Mesothelial cell of epicardium (in vitro differentiated cells): ENCODE measurements around the gene SLC38A2. TPM values are rescaled to one million over a fixed set of nuclear protein-coding genes. Genes with fewer than 3 reads are reported as not detected.
A peak's percentile ranks its signal among the peaks of the same experiment; 100 is the strongest.

Source experiments
- DNase-seq, 2 experiments: peaks; one replicate each; pipeline ENCODE4 v3.0.0; 2021; ENCODE audit warnings: low spot score in 2 of 2; ENCODE audit not compliant: unreplicated experiment in 2 of 2
- H3K27ac Mint-ChIP-seq: 2 replicates; pipeline ENCODE4 v1.8.0; 2021; ENCODE audit warnings: mixed read lengths
- H3K27me3 Mint-ChIP-seq: 2 replicates; pipeline ENCODE4 v1.8.0; 2021; ENCODE audit warnings: low read depth, mixed read lengths
- H3K36me3 Mint-ChIP-seq: 2 replicates; pipeline ENCODE4 v1.8.0; 2021; ENCODE audit warnings: mixed read lengths
- H3K4me1 Mint-ChIP-seq: 2 replicates; pipeline ENCODE4 v1.8.0; 2021; ENCODE audit warnings: mixed read lengths
- H3K4me3 Mint-ChIP-seq: 2 replicates; pipeline ENCODE4 v1.8.0; 2021; ENCODE audit warnings: mild to moderate bottlenecking, moderate library complexity, mixed read lengths
- H3K9me3 Mint-ChIP-seq: 2 replicates; pipeline ENCODE4 v1.8.0; 2021; ENCODE audit warnings: mixed read lengths
- CTCF ChIP-seq: fragments of 200-600 bp; sonication (generic); IDR thresholded peaks from one replicate; pipeline ENCODE4 v1.5.0; 2021; ENCODE audit warnings: antibody characterized with exemption; ENCODE audit not compliant: unreplicated experiment
- total RNA-seq: library from RNA; stranded (reverse); gene quantifications from 3 replicates; pipeline ENCODE4 v1.2.1, GENCODE V29; 2021

The SLC38A2 gene
- total RNA-seq, 1 donor from 2014 or later: 256 TPM

DNA sequence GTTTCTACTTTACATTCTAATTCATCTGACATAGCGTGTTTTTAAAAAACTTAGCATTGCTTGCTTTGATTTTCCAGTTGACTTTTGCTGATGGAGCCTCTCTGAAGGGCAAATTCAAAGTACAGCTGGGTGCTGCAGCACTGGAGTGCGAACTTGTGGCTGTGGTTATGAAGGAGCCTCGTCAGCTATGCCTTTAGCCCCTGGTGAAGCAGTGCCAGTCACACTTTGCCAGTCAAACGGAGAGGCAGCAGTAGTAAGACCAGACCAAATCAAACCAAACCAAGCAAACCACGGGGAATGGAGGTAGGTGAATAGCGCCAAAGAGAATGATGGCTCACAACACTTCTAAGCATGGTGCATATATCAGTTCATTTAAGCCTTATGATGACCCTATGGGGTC, 15.1 kb upstream of the SLC38A2 start:
- peaks cover 58% of the 10 kb centered on the region for H3K4me1 Mint-ChIP-seq
- no peaks in the 10 kb centered on the region for H3K27me3 Mint-ChIP-seq
- H3K27ac Mint-ChIP-seq: peak overlapping the region; percentile 80
- TF ChIP-seq CTCF: no peak
- H3K4me3 Mint-ChIP-seq: no peak overlapping the region
- H3K9me3 Mint-ChIP-seq: no peaks in the 10 kb centered on the region
- DNase-seq: no peak
- peaks cover 3% of the 10 kb centered on the region for H3K36me3 Mint-ChIP-seq

- H3K36me3 Mint-ChIP-seq: peaks cover 3% of the 10 kb centered on the region
- peak overlapping the region; percentile 80 for H3K27ac Mint-ChIP-seq
- no peaks in the 10 kb centered on the region for H3K9me3 Mint-ChIP-seq
- H3K4me3 Mint-ChIP-seq: peak overlapping the region; percentile 30
- TF ChIP-seq CTCF: no peak
- peaks cover 59% of the 10 kb centered on the region for H3K4me1 Mint-ChIP-seq
- H3K27me3 Mint-ChIP-seq: no peaks in the 10 kb centered on the region
- DNase-seq: no peak
Measured at GRCh38 chr12:46386877-46387629, 14.5 kb upstream of the SLC38A2 start.

- Mint-ChIP-seq H3K4me3 (no peak overlapping the region), H3K9me3 (no peaks in the 10 kb centered on the region), H3K36me3 (peaks cover 3% of the 10 kb centered on the region), H3K27ac (peak overlapping the region; percentile 77), H3K27me3 (no peaks in the 10 kb centered on the region), H3K4me1 (peaks cover 60% of the 10 kb centered on the region)
- DNase-seq: no peak
- TF ChIP-seq CTCF: no peak
Measured at GRCh38 chr12:46386360-46386867, 13.8 kb upstream of the SLC38A2 start.

DNA sequence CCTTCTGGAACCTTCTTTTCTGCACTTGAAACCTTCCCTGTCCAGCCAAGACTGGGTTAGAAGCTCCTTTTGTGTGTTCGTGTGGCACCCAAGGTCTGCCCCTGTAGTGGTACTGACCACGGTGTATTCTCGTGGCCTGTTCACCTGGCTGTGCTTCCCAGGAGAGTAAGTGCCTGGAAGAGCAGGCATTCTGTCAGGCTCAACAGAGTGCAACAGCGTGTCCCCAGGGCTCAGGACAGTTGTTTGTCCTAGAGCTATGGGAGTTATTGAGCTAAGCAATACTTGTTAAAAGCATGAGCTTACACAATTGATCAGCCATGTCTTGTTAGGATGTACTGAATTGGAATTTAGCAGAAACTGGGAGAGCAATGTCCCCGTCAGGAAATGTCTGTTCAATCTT, 12.9 kb upstream of the SLC38A2 start:
- H3K4me3 Mint-ChIP-seq: peak overlapping the region; percentile 39
- H3K9me3 Mint-ChIP-seq: no peaks in the 10 kb centered on the region
- no peak for TF ChIP-seq CTCF
- H3K36me3 Mint-ChIP-seq: no peaks in the 10 kb centered on the region
- H3K27me3 Mint-ChIP-seq: no peaks in the 10 kb centered on the region
- peak overlapping the region; percentile 93 for H3K27ac Mint-ChIP-seq
- peaks cover 58% of the 10 kb centered on the region for H3K4me1 Mint-ChIP-seq
- no peak for DNase-seq

GRCh38 chr12:46384451-46385309, 12.1 kb upstream of the SLC38A2 start:
- H3K9me3 Mint-ChIP-seq: peaks cover 4% of the 10 kb centered on the region
- H3K36me3 Mint-ChIP-seq: no peaks in the 10 kb centered on the region
- no peaks in the 10 kb centered on the region for H3K27me3 Mint-ChIP-seq
- H3K4me3 Mint-ChIP-seq: peak overlapping the region; percentile 86
- H3K4me1 Mint-ChIP-seq: peaks cover 58% of the 10 kb centered on the region
- H3K27ac Mint-ChIP-seq: peak overlapping the region; percentile 94
- DNase-seq: no peak
- TF ChIP-seq CTCF: no peak
